Activated naive CD4-positive, alpha-beta T cell treated with anti-CD3 and anti-CD28 coated beads, Interleukin-2, amount 50 U/mL, for 72 hours (primary cell): Measurements from ENCODE around the gene TM9SF4. TPM values are rescaled to one million over a fixed set of nuclear protein-coding genes. Genes with fewer than 3 reads are reported as not detected.
"Not testable (repeated sequence)": the region's sequence is repeated elsewhere in the genome, so short reads cannot be mapped to it uniquely, and the experiment has no call there.

ENCODE experiments used
- ATAC-seq, 2 donors: fragments of 150-1000 bp; cut with Tn5 transposase; 2 replicates each; pipeline ENCODE4 v1.10.0; 2021; ENCODE audit warnings: mild to moderate bottlenecking in 2 of 2, moderate library complexity in 2 of 2
- DNase-seq, 2 donors: peaks; one replicate each; pipeline ENCODE4 v3.0.0; 2021 to 2022; ENCODE audit warnings: low spot score in 2 of 2
- H3K27ac Mint-ChIP-seq, 2 donors: one replicate each; pipeline ENCODE4 v1.8.0; 2022; ENCODE audit warnings: mild to moderate bottlenecking in 2 of 2, mixed read lengths in 2 of 2
- H3K36me3 Mint-ChIP-seq, 2 donors: one replicate each; pipeline ENCODE4 v1.8.0; 2022; ENCODE audit warnings: mixed read lengths in 2 of 2
- H3K9me3 Mint-ChIP-seq, 2 donors: one replicate each; pipeline ENCODE4 v1.8.0; 2022; ENCODE audit warnings: mixed read lengths in 2 of 2
- total RNA-seq, 2 donors: library from RNA; stranded (reverse); gene quantifications; one replicate each; pipeline ENCODE4 v1.2.3, GENCODE V29; 2022

The TM9SF4 gene
- total RNA-seq, 2 donors from 2014 or later = 41.0 to 45.4 TPM

DNA sequence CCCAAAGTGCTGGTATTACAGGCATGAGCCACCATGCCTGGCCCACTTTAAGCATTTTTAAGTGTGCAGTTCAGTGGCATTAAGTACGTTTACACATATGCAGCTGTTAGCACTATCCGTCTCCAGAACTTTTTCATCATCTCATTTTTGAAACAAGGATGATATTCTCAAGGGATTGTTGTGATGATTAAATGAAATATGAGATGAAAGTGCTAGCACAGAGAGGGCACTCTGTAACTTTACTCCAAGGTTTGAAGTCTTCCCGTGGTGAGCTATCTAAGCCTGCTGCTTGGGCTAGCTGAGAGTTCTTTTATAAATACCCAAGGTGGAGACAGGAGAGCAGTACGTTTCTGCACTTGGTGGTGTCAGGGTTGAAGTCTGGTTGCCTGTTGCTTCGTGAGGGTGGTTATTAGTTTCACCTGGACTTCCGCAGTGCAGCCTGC is 6.6 kb downstream of the TM9SF4 start:
- Mint-ChIP-seq H3K9me3 (no peaks in the 10 kb centered on the region), H3K36me3 (peaks cover 6 to 25% of the 10 kb centered on the region in 2 donors), H3K27ac (no peak overlapping the region)
- no peak for DNase-seq
- no peak for ATAC-seq

DNA sequence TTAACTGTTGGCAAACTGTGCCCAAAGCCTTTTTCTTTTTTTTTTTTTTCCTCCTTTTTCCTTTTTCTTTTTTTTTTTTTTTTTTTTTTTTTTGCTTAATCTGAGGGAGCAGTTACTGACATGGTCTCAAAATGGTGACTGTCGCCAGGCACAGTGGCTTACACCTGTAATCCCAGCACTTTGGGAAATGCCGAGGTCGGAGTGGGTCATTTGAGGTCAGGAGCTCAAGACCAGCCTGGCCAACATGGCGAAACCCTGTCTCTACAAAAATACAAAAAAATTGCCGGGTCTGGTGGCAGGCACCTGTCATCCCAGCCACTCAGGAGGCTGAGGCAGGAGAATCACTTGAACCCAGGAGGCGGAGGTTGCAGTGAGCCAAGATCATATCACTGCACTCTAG is 7.3 kb downstream of the TM9SF4 start:
- H3K27ac Mint-ChIP-seq, DNase-seq, H3K9me3 Mint-ChIP-seq, ATAC-seq: not testable (repeated sequence)
- H3K36me3 Mint-ChIP-seq = peaks cover 0 to 18% of the 10 kb centered on the region in 2 donors

DNA sequence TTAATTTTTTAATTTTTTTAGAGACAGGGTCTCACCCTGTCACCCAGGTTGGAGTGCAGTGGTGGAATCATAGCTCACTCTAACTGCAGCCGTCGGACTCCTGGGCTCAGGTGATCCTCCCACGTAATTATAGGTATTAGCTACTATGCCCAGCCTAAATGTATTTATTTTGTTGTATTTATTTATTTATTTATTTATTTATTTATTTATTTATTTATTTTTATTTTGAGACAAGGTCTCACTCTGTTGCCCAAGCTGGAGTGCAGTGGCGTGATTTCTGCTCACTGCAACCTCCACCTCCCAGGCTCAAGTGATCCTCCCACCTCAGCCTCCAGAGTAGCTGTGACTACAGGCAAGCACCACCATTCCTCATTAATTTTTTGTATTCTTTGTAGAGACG is 8.9 kb downstream of the TM9SF4 start:
- DNase-seq, H3K27ac Mint-ChIP-seq, H3K9me3 Mint-ChIP-seq, ATAC-seq: not testable (repeated sequence)
- H3K36me3 Mint-ChIP-seq = peaks cover 0 to 21% of the 10 kb centered on the region in 2 donors

DNA sequence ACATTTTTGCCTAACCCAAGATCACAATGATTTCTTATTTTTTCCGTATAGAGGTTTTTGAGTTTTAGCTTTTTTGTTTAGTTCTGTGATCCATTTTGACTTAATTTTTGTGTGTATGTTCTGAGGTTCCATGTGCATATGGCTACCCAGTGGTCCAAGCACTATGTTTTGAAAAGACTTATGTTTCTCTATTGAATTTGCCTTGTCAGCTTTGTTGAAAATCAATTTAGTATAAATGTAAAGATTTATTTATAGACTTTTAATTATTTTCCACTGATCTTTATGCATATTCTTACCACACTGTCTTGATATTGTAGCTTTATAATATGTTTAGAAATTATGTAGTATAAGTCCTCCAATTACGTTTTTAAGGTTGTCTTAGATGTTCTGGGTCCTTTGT is 10.2 kb downstream of the TM9SF4 start:
- DNase-seq = no peak
- H3K9me3 Mint-ChIP-seq = no peaks in the 10 kb centered on the region
- H3K36me3 Mint-ChIP-seq = peaks cover 0 to 25% of the 10 kb centered on the region in 2 donors
- ATAC-seq = no peak
- no peak overlapping the region for H3K27ac Mint-ChIP-seq

DNA sequence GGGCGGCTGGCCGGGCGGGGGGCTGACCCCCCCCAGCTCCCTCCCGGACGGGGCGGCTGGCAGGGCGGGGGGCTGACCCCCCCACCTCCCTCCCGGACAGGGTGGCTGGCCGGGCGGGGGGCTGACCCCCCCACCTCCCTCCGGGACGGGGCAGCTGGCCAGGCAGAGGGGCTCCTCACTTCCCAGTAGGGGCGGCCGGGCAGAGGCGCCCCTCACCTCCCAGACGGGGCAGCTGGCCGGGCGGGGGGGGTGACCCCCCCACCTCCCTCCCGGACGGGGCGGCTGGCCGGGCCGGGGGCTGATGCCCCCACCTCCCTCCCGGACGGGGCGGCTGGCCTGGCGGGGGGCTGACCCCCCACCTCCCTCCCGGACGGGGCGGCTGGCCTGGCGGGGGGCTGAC is 12.4 kb downstream of the TM9SF4 start:
- peaks cover 0 to 15% of the 10 kb centered on the region in 2 donors for H3K36me3 Mint-ChIP-seq
- not testable (repeated sequence) for H3K9me3 Mint-ChIP-seq, DNase-seq, ATAC-seq, H3K27ac Mint-ChIP-seq

DNA sequence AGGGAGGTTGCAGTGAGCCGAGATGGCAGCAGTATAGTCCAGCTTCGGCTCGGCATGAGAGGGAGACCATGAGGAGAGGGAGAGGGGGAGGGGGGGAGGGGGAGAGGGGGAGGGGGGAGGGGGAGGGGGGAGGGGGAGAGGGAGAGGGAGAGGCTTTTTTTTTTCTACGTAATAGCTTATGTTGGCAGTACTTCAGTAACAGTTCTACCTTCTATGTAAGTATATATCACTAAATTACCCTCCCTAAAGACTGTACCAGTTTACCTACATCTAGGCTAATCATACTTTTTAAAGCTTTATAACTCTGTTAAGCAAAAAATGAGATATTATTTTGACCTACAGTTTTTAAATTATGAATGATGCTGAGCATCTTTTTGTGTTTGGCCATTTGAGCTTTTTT is 13.6 kb downstream of the TM9SF4 start:
- DNase-seq = no peak
- peaks cover 0 to 15% of the 10 kb centered on the region in 2 donors for H3K36me3 Mint-ChIP-seq
- no peak overlapping the region for H3K27ac Mint-ChIP-seq
- no peak for ATAC-seq
- no peaks in the 10 kb centered on the region for H3K9me3 Mint-ChIP-seq

DNA sequence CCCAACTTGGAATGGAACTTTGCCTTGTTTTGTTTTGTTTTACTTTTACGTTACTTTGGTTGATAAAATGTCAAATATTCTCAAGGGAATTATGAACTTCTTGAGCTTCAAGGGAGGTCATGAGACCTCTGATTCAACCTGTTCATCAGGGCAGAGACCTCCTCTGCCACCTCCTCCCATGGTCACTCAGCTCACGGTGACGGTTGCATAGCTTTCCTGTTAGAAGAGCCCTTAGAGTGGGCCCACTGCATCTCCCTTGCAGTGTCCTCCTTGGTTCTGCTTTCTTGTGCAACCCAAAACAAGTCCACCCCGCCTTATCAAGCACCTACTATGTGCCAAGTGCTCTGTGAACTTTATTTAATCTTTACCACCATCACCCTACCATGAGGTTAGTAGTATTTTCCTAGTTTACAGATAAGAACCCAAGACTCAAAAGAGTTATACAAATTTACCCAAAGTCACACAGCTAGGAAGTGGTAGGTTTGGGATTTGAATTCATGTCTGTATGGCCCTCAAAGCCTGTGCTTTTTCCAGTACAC is 15.5 kb downstream of the TM9SF4 start:
- peak overlapping the region in 1 of 2 donors; percentile 44 for H3K27ac Mint-ChIP-seq
- H3K9me3 Mint-ChIP-seq = no peaks in the 10 kb centered on the region
- peaks cover 0 to 15% of the 10 kb centered on the region in 2 donors for H3K36me3 Mint-ChIP-seq
- ATAC-seq (no peak), DNase-seq (no peak)

DNA sequence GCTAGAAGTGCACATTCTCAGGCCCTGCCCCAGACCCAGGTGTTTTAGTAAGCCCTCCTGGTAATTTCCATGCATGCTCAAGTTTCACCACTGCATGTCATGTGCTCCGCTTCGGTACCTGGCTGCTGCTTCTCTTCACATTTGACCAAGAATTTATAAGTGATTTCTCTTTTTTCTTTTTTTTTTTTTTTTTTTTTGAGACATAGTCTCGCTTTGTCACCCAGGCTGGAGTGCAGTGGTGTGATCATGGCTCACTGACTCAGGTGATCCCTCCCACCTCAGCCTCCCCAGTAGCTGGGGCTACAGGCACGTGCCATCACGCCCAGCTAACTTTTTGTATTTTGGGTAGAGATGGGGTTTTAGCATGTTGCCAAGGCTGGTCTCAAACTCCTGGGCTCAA is 16.0 kb downstream of the TM9SF4 start:
- DNase-seq = no peak
- Mint-ChIP-seq H3K36me3 (peaks cover 0 to 15% of the 10 kb centered on the region in 2 donors), H3K27ac (no peak overlapping the region), H3K9me3 (no peaks in the 10 kb centered on the region)
- ATAC-seq = no peak

DNA sequence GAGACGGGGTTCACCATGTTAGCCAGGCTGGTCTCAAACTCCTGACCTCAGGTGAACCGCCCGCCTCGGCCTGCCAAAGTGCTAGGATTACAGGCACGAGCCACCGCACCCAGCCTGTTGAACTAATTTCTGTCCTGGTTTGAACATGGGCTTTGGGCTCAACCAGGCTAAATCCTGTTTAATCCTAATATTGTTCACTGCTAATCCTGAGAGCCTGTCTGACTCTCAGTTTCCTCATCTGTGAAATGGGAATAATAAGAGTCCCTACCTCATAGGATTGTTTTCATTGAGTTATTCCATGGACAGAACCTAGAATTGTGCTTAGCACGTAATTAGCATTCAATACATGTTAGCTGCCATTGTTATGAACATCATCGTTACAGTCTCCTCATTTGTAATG is 17.4 kb downstream of the TM9SF4 start:
- Mint-ChIP-seq H3K27ac (no peak overlapping the region), H3K36me3 (peaks cover 0 to 15% of the 10 kb centered on the region in 2 donors), H3K9me3 (no peaks in the 10 kb centered on the region)
- ATAC-seq (no peak), DNase-seq (no peak)

DNA sequence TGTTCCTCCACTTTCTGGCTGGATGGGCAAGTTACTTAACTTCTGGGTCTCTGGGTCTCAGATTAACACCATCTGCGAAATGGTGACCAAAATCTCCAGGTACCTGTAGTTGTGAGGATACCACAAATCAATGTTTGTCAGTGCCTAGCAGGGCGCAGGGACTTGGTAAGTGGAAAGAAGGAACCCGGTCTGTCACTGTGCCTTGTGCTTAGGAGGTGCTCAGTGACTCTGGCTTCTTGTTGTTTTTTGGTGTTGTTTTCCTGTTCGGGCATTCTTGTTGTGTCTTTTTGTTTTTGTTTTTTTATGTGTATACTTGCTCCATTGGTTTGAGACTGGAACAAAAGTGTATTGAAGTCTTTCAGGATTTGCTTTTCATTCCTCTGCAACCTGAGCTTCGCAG is 17.8 kb downstream of the TM9SF4 start:
- ATAC-seq = no peak
- Mint-ChIP-seq H3K9me3 (no peaks in the 10 kb centered on the region), H3K36me3 (peaks cover 0 to 15% of the 10 kb centered on the region in 2 donors), H3K27ac (no peak overlapping the region)
- no peak for DNase-seq

DNA sequence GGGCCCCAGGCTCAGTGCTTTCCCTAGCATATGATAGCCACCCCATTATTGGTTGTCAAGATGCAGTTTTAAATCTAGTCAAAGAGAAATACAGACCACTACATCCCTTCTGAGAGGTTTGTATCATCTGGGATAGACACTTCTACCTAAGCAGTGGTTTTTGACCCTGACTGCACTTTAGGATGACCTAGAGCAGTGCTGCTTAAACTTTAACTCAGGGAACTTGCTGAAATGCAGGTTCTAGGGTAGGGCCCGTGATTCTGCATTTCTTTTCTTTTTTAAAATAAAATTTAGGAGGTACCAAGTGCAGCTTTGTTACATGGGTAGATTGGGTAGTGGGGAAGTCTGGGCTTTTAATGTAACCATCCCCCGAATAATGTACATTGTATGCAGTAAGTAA is 18.7 kb downstream of the TM9SF4 start:
- Mint-ChIP-seq H3K9me3 (no peaks in the 10 kb centered on the region), H3K27ac (no peak overlapping the region), H3K36me3 (peaks cover 0 to 10% of the 10 kb centered on the region in 2 donors)
- DNase-seq (no peak), ATAC-seq (no peak)

DNA sequence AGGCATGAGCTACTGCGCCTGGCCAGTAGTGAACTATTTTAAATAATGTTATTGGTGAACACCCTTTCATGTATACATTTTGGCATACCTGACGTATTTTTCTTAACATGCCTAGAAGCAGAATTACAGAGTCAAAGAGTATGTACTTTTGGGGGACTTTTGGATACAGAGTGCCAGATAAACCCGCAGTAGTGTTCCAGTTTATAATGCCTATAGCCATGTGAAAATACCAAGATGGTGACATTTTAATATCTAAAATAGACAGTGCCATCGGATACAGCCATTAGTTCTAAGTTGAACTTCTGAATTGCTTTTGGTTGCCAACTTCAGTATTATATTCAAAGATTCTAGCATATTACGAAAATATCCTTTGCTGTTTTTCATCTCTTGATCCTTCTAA is 20.3 kb downstream of the TM9SF4 start:
- ATAC-seq (no peak), DNase-seq (no peak)
- H3K36me3 Mint-ChIP-seq = peaks cover 0 to 3% of the 10 kb centered on the region in 2 donors

DNA sequence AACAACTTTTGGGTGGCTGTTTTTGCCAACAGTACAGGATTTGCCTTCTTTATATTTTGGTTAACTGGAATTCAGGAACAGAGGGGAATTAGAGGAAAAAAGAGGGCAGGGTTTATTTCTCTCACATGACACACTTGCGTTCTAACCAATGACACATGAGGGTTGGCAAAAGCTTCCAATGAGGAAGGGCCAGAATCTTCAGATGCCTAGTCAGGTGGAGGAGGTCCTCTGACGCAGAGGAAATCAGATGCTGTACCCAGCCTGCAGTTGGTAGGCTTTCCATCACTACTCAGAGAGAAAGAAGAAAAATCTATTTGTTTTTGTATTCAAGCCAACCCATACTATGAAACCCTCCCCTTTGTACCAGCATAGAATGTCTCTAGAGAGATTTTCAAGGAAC is 20.8 kb downstream of the TM9SF4 start:
- no peak overlapping the region for H3K27ac Mint-ChIP-seq
- no peaks in the 10 kb centered on the region for H3K9me3 Mint-ChIP-seq
- ATAC-seq (no peak), DNase-seq (no peak)
- H3K36me3 Mint-ChIP-seq = no peaks in the 10 kb centered on the region

More for the DNA sequence above, 20.3 kb downstream of the TM9SF4 start:
- Mint-ChIP-seq H3K9me3 (no peaks in the 10 kb centered on the region), H3K27ac (no peak overlapping the region)

DNA sequence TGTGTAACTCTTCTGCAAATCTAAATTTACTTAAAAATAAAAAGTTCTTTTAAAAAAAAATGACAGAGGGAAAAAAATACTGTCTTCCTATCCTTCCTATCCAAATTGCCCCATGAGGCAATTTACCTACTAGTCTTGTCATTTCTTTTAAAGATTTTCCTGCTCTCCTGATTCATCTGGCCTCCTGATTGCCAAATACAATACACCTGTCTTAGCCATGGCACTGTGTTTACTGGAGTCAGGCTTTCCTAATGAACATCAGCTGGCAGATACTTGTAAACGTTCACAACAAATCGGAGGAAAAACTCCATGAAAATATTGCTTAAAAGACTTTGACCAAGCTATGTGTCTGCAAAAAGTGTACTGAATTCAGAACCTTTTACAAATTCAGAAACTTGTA is 21.5 kb downstream of the TM9SF4 start:
- H3K36me3 Mint-ChIP-seq = no peaks in the 10 kb centered on the region
- DNase-seq (no peak), ATAC-seq (no peak)
- H3K9me3 Mint-ChIP-seq = no peaks in the 10 kb centered on the region
- H3K27ac Mint-ChIP-seq = no peak overlapping the region

DNA sequence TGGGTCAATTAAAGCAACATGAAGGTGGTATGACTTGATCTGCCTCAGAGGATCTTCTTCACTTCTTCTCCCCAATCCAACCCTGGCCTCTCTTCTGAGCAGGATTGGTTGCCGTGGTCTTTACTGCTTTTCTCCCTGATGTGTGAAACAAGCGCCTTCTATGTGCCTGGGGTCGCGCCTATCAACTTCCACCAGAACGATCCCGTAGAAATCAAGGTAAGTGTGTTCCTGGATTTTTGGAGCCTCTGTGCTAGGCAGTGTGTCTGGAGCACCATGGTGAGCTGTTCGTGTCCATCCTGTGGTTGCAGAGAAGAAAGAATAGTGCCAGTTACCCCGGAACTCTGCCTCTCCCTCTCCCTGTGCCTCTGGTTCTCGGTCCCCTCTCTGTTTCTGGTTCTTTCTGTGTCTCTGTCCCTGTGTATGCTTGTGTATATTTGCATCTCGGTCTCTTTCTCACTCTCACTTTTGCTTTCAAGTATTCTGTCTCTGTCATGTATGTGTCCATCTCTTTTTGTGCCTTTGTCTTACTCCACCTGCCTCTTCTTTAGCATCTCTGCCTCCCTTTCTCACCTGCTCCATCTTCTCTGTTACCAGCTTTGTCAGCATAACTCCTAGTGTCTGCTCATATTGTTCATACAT is 23.5 kb downstream of the TM9SF4 start:
- H3K36me3 Mint-ChIP-seq = peaks cover 0 to 7% of the 10 kb centered on the region in 2 donors
- DNase-seq = no peak
- H3K27ac Mint-ChIP-seq = no peak overlapping the region
- ATAC-seq = no peak
- H3K9me3 Mint-ChIP-seq = no peaks in the 10 kb centered on the region

DNA sequence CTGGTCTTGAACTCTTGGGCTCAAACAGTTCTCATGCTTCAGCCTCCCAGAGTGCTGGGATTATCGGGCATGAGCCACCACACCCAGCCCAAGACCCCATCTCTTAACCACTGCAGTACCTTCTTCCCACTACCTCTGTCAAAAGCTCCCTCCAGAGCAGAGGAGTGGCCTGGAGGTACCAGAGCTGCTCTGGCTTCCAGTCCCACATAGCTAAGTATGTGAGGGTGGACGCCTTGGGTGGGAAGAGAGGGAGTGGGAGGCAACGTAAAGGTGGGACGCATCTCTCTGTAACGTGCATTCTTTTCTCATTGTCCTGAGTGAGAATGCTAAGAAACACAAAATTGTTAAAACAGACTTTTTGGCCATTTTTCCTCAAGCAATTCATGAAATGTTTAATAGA is 24.5 kb downstream of the TM9SF4 start:
- Mint-ChIP-seq H3K27ac (no peak overlapping the region), H3K9me3 (no peaks in the 10 kb centered on the region), H3K36me3 (peaks cover 0 to 10% of the 10 kb centered on the region in 2 donors)
- DNase-seq (no peak), ATAC-seq (no peak)

DNA sequence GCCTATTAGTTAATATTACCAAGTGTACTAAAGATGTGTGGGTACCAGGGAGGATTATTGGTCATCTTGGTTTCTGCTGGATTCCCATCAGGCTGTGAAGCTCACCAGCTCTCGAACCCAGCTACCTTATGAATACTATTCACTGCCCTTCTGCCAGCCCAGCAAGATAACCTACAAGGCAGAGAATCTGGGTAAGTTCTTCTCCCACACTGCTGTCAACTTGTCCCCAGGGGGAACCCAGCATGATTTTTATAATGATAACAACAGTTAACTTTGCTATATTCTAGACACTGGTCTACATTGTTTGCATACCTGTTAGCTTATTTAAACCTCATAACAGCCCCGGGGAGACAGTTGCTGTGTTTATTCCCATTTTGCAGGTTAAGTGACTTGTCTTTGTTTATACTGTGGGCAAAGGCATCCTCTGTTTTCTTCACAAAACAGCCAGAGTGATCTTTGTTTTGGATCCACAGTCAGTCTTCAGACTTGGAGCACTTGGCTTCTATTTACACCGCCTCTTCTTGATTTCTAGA is 26.5 kb downstream of the TM9SF4 start:
- no peak for ATAC-seq
- no peak for DNase-seq
- Mint-ChIP-seq H3K27ac (no peak overlapping the region), H3K9me3 (no peaks in the 10 kb centered on the region), H3K36me3 (peaks cover 6 to 21% of the 10 kb centered on the region in 2 donors)

DNA sequence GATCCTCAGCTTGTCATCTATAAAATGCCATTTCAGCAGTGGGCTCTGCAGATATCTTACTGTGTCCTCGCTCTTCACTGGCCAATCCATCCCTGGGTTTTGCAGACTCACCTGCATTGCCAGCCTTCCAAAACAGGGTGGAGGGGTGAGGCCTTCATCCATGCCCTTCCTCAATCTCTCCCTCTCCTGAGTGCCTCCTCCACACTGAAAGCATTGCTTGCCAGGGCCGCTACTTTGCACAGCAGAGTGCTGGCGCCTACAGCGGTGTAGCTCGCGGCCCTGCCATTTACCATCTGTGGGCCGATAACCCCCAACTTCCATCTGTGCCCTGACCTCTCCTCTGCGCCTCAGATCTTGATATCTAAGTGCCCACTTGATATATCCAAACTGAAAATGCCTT is 29.4 kb downstream of the TM9SF4 start:
- no peak for DNase-seq
- H3K27ac Mint-ChIP-seq = peak overlapping the region in 1 of 2 donors; percentile 81
- ATAC-seq = no peak
- H3K36me3 Mint-ChIP-seq = peaks cover 17 to 27% of the 10 kb centered on the region in 2 donors
- no peaks in the 10 kb centered on the region for H3K9me3 Mint-ChIP-seq
